AG10803 (cell line): ENCODE data around the gene NR2F1-AS1.

Experiments used
- DNase-seq: peaks from one replicate; pipeline ENCODE4 v3.0.0; 2010; ENCODE audit warnings: low read depth
- H3K4me3 ChIP-seq: 2 replicates; pipeline ENCODE4 v1.5.1; 2011; ENCODE audit warnings: mild to moderate bottlenecking, low read length, control low read depth
- CTCF ChIP-seq: conservative IDR thresholded peaks from 2 replicates; pipeline ENCODE4 v1.5.1; 2011; ENCODE audit warnings: mild to moderate bottlenecking, low read length, control low read depth, inconsistent platforms

The NR2F1-AS1 gene

GRCh38 chr5:93616538-93617174, 35.6 kb upstream of the NR2F1-AS1 start:
- TF ChIP-seq CTCF, result no peak
- DNase-seq, result no peak
- H3K4me3 ChIP-seq, result no peak overlapping the region

- DNase-seq, result no peak
- no peak overlapping the region for H3K4me3 ChIP-seq
- no peak for TF ChIP-seq CTCF
These were observed 31.8 kb upstream of the NR2F1-AS1 start for GRCh38 chr5:93612855-93613243.

- TF ChIP-seq CTCF, result no peak
- peak; percentile 25 for DNase-seq
- no peak overlapping the region for H3K4me3 ChIP-seq
These were observed 31.2 kb upstream of the NR2F1-AS1 start for GRCh38 chr5:93611976-93612854.

GRCh38 chr5:93611273-93611975, 30.4 kb upstream of the NR2F1-AS1 start:
- DNase-seq, result no peak
- TF ChIP-seq CTCF, result no peak

GRCh38 chr5:93610581-93611272, 29.7 kb upstream of the NR2F1-AS1 start:
- H3K4me3 ChIP-seq, result no peak overlapping the region
- no peak for TF ChIP-seq CTCF
- no peak for DNase-seq

More at GRCh38 chr5:93611273-93611975, 30.4 kb upstream of the NR2F1-AS1 start:
- no peak overlapping the region for H3K4me3 ChIP-seq

- TF ChIP-seq CTCF, result no peak
- H3K4me3 ChIP-seq, result no peak overlapping the region
- DNase-seq, result no peak
These were observed 28.7 kb upstream of the NR2F1-AS1 start for GRCh38 chr5:93609762-93610161.
